DMS53 treated with DMSO at 0.1 percent for 48 hours (cell line): Measurements from ENCODE around the gene ZMYM3.
"Not testable (repeated sequence)": the region's sequence is repeated elsewhere in the genome, so short reads cannot be mapped to it uniquely, and the experiment has no call there.

Experiments
- DNase-seq: peaks from one replicate; lab custom pipeline; 2025; ENCODE audit not compliant: unreplicated experiment; lab: John Stamatoyannopoulos, UW

ZMYM3 gene

DNA sequence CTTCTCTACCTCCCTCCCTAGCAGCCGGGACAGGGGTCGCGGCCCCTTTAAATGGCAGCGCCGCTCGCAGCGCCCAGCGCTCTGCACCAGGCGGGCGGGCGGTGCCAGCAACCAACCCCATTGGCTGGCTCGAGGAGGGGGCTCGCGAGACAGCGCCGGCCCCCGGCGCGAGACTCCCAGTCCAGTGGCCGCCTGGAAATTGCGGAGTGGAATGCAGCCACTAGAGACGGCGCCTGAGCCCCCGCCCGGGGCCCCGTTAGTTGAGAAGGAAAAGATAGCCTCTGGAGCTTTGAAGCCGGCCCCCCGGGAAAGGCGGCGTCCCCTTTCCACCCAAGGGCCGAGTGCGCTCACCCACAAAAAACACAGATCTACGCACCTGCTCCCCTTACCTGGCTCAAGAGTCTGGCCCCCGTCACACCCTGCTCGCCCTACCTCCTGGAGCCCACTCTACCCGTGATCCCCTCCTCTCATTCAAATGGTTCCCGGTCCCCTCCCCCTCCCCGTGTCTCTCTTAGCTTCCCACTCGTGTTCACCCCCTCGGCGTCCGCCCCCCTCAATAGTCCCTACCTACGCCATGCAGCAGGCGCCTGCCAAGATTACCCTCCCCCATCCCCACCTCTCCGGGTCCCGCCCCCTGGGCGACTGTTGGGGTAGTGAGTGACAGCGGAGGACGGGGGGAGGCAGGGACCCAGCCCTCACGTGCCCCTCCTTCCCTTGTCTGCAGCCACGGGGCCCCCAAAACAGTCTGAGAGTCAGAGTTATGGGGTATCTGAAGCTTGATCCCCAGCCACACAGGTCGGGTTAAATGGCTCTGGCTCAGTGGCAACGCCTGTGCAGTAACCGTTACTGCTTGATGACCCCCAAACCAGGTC, at the start of gene ZMYM3:
Gene ZMYM3 (minus strand): TSS at position 49 of the 872 bp plus-strand sequence. CDS start 885 bp downstream, outside the sequence.
- DNase-seq = peak; percentile 77

DNA sequence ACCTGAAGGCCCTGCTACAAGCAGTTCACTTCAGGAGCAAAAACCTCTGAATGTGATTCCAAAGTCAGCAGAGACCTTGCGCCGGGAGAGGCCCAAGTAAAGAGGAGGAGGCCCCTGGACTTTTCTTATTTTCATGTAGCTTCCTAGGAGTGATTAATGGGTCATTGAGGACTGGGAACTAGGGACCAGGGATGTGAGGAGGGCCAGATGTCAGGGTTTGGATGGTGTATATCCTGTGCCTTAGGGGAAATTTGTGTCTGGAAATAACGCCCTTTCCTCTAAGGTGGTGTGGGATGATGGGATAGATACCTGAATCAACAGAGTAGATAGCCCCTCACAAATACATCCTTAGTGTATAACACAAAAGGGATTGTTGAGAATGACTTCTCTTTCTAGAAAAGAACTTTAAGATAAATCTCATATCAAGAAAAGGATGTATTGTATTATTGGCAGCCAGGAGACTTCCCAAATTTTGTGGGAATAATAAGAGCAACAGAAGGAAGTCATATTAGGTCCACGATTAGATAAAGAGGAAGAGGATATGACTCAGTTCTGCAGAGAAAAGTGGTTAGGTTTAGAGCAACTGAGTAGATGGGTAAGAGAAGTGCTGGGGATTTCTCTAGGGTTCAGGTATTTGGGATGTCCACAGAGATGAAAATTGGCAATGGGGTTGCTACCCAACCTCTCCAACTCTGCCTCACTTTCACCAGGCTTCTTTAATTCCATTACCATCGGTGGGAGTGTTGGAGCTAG, 48.7 kb upstream of the ZMYM3 start:
- DNase-seq = no peak

GRCh38 chrX:71301195-71301924, 47.4 kb upstream of the ZMYM3 start, which contains the start of gene ITGB1BP2:
Gene ITGB1BP2, plus strand, starts transcription at chrX:71301750. Its CDS starts 57 bp downstream, at chrX:71301807.
- DNase-seq = no peak

DNA sequence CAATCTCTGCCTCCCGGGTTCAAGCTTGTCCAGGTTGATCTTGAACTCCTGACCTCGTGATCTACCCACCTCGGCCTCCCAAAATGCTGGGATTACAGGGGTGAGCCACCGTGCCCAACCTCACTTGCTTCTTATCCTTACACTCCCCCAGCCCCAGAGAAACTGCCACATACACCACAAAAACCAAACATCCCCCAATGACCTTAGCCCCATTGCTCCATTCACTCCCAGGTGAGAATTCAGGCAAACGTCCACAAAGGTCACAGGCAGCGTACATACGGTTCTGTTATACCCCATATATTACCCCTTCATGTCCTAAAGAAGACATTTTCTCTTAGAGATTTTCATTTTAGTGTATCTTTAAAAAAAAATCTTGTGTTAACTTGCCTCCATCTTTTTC, 46.6 kb upstream of the ZMYM3 start:
- DNase-seq = not testable (repeated sequence)

DNA sequence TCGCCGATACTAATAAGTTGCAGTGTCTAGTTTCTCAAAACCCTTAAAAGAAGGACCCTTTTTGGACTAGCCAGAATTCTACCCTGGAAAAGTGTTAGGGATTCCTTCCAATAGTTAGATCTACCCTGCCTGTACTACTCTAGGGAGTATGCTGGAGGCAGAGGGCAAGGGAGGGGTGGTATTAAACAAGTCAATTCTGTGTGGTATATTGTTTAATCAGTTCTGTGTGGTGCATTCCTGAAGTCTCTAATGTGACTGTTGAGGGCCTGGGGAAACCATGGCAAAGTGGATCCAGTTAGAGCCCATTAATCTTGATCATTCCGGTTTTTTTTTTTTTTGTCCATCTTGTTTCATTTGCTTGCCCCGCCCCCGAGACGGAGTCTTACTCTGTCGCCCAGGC, 46.1 kb upstream of the ZMYM3 start:
- not testable (repeated sequence) for DNase-seq

GRCh38 chrX:71298119-71298518, 44.2 kb upstream of the ZMYM3 start:
- DNase-seq = no peak

DNA sequence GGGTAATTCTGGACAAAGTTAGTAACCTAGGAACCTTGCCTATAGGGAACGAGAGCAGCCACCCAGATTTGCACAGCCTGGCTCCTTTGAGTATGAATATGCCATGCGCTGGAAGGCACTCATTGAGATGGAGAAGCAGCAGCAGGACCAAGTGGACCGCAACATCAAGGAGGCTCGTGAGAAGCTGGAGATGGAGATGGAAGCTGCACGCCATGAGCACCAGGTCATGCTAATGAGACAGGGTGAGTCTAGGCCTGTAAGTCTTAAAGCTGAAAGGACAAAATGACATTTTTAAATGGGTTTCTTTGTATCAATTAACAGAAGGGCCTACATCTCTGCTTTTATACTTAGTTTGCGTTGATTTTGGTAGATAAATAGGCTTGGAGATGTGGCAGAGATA, 42.9 kb upstream of the ZMYM3 start:
- DNase-seq = no peak

DNA sequence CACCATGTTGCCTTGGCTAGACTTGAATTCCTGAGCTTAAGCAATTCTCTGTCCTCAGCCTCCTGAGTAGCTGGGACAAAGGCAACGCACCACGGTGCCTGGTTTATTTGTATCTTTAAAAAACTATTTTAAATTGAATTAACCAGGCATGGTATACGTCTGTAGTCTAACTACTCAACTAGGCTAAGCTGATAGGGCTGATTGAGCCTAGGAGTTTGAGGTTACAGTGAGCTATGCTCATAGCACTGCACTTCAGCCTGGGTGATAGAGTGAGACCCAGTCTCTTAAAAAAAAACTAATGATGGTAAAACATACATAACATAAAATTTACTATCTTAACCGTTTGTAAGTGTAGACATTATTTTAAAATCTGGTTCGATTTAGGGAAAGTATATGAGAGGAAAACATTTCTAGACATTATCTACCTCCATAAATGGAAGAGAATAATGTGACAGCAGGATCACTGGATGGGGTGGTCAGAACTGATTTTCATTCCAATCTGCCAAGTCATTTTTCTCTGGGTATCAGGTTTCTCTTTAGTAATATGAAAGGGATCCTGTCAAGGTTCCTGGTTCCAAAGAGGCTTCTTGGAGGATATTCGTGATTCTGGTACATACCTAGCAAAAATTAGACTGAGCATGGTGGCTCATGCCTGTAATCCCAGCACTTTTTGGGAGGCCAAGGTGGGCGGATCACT, 38.9 kb upstream of the ZMYM3 start:
- DNase-seq = no peak

DNA sequence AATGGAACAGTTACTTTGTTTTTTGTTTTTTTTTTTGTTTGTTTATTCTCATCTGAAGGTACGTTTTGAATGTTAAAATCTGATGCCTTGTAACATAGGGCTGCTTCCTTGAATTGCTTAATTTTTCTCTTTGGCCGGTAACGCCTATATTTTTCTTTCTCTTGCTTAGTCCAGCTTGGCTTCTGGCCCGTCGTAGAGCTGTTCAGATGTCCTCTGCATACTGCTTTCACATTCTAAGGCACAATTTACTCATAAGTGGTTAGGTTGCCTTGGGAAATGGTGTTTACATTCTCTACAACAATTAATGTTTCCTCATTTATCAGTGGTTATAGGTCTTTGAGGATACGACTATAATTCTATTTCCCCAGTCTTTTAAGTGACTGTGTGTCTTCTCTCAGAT, 37.4 kb upstream of the ZMYM3 start:
- no peak for DNase-seq

DNA sequence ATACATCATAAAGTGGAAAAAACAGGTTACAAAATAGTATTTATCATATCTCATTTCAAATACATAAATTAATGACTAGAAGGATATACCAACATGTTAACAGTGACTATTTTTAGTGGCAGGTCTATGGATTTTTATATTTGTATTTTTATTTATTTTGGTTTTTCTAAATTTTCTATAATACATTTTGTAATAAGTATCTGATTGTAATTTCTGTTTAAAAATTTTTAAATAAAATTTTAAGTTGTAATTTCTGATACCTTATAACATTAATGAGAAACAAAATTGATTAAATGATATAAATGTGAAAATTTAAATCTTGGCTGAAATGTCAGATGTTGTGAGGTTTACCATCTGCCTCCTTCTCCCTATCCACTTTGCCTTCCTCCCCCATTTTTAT, 32.0 kb upstream of the ZMYM3 start:
- DNase-seq = no peak

- peak; percentile 96 for DNase-seq
These were observed 29.6 kb upstream of the ZMYM3 start, which contains the start of gene NONO for GRCh38 chrX:71283403-71284143. Gene NONO, plus strand, starts transcription at chrX:71283635. Its CDS starts 7,003 bp downstream, at chrX:71290638.

DNA sequence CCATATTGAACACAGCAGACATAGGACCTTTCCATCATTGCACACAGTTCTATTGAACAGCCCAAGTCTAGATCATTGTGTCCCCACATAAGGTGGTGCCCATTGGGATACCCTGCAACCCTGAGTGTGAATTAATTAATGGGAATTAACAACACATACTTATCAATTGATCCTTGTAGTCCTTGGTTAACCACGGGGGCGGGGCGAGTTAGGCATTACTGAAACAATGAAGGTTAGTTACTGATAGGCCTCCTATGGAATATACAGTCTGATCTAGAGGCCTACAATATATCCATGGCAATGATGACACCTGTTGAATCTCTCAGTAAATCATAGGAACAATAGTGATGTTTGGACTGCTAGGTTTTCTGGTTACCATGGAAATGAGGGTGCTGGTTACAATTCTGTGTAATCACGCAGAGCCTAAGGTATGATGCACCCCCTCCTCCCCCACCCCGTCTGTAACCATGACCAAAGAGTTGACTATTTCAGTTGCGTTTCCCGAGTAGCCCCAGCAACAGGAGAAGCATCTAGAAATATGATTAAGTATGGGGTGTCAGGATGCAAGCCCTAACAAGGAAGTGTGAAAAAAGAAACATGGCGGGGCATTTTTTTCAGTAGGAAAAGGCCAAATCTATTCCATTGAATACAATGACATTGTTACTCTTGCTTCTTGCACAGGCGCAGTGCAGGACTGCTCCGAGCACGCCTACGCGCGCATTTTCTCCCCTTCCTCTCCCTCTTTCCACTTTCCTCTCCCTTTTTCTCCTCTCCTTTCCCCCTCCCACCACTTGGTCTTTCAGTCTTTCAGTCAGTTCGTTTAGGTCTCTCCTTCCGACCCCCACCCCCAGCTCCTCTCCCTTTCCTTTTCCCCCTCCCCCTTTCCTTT, 28.8 kb upstream of the ZMYM3 start:
- DNase-seq = peak; percentile 80

DNA sequence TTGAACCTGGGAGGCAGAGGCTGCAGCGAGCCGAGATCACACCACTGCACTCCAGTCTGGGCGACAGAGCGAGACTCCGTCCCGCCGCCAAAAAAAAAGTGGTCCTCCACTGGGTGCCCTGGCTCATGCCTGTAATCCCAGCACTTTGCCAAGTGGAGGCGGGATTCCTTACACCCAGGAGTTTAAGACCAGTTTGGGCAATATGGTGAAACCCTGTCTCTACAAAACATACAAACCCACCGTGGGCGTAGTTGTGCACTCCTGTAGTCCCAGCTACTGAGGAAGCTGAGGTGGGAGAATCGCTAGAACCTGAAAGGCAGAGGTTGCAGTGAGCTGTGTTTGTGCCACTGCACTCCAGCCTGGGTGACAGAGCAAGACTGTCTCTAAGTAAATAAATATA, 27.4 kb upstream of the ZMYM3 start:
- not testable (repeated sequence) for DNase-seq

GRCh38 chrX:71272313-71272712, 18.4 kb upstream of the ZMYM3 start:
- not testable (repeated sequence) for DNase-seq

- DNase-seq = no peak
These were observed 16.0 kb upstream of the ZMYM3 start for GRCh38 chrX:71269801-71270395.

DNA sequence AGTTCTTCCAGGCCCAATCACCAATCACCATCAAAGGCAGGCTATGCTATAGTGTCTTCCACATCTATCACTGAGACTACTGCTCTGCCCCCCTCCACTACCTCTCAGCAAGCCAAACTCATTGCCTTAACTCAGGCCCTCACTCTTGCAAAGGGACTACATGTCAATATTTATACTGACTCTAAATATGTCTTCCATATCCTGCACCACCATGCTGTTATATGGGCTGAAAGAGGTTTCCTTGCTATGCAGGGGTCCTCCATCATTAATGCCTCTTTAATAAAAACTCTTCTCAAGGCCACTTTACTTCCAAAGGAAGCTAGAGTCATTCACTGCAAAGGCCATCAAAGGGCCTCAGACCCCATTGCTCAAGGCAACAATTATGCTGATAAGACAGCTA, 14.7 kb upstream of the ZMYM3 start:
- DNase-seq = not testable (repeated sequence)

DNA sequence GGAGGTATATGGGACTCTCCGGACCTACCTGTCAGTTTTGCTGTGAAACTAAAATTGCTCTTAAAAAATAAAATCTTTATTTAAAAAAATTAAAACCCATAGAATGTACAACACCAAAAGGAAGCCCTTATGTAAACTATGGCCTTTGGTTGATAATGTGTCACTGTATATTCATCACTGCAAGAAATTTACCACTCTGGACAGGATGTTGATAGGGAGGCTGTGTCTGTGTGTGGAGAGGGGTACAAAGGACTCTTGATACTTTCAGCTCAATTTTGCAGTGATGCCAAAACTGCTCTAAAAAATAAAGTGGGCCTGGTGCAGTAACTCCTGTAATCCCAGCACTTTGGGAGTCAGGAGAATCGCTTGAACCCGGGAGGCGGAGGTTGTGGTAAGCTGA, 2.9 kb upstream of the ZMYM3 start:
- DNase-seq = no peak

DNA sequence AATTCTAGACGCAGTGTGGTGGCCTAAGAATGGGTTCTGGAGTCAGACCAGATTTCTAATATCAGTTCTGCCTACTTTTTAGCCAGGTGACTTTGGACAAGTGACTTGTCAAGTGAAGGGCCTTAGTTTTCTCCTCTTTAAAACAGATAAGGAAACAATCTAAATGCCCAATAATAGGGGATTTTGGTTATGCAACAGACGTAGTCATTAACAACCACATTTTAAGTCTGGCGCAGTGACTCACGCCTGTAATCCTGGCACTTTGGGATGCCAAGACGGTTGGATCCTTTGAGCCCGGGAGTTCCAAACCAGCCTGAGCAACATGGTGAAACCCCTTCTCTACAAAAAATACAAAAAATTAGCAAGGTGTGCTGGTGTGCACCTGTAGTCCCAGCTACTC, 2.1 kb upstream of the ZMYM3 start:
- no peak for DNase-seq
